Retina (tissue), 1 donor: ENCODE measurements around the gene ESR2.
"Not testable (repeated sequence)": the region's sequence is repeated elsewhere in the genome, so short reads cannot be mapped to it uniquely, and the experiment has no call there.

Experiments used
- DNase-seq: peaks from one replicate; pipeline ENCODE4 v3.0.0-alpha.2; 2016

Gene ESR2

DNA sequence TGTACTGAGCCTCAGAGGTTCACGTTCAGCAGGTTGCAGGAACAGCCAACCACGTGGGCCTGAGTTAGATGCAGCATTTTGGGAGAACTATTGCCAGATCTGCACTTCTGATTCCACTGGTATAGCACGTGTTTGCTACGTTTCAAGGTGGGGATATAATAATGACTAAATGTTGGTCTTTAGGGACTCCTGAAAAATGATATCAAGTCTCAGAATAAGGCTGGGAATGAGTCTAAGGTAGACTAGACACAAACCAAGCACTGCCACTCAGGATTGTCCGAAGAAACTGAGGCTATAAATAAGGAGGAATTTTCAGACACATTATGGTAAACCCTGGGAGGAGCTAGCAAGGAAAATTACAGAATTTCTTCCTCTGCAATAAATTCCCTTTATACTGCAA lies 98.1 kb downstream of the ESR2 start:
- peak; percentile 6 for DNase-seq

DNA sequence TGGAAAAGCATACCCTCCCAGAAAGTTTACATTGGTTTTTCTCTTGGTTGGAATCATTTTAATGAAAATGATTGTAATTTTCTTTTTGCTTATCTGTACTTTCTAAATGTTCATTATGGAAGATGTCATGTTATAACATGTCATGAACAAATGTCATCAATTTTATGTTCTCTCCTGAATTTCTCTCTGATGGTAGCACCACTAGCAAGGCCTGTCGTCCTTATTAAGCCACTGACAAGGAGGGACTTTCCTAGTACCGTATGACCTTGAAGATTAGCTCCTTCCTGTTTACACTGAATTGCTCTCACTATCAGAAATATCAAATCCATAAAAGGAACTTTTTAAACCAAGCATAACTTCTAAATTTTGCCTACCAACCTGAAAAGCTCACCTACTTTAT lies 99.0 kb downstream of the ESR2 start:
- no peak for DNase-seq

- no peak for DNase-seq
Observed at GRCh38 chr14:64194404-64194803, 99.8 kb downstream of the ESR2 start.

DNA sequence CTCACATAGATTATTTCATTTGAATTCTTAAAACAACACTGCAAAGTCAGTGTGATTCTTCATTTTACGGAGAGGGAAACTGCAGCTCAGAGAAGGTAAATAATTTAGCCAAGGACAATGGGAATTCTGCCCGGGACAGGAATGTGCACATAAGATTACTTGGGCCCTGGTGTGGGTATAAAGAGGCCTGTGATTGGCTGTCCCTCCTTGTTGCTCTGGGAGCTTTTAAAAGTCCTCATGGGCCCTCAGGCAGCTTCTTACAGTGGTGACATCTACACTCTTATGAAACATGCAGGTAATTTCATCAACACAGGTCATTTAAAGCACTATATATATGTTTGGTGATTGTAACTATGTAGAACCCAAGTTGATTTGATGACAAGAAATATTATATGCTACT lies 100.3 kb downstream of the ESR2 start:
- no peak for DNase-seq

DNA sequence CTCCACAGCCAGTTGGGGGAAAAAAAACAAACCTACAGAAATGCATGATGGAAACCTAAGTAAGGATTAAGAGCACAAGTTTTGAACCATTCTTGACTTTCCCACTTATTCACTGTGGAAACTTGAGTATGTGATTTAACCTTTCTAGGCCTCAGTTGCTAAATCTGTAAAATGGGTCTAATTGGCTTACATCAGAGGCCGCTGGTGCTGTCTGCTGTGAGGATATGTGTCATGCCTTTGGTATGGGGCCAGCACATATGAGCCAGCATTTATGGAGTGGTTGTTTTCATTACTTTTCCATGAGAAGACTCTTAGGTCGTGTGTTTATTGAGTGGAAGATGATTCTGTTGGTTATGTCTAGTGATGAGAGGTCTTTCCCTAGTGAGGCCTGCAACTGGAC lies 102.4 kb downstream of the ESR2 start:
- DNase-seq: no peak

- no peak for DNase-seq
Observed at GRCh38 chr14:64190974-64191502, 103.1 kb downstream of the ESR2 start.

GRCh38 chr14:64187331-64187730 lies 106.8 kb downstream of the ESR2 start:
- no peak for DNase-seq

GRCh38 chr14:64186231-64187129 lies 107.7 kb downstream of the ESR2 start:
- peak; percentile 51 for DNase-seq

DNA sequence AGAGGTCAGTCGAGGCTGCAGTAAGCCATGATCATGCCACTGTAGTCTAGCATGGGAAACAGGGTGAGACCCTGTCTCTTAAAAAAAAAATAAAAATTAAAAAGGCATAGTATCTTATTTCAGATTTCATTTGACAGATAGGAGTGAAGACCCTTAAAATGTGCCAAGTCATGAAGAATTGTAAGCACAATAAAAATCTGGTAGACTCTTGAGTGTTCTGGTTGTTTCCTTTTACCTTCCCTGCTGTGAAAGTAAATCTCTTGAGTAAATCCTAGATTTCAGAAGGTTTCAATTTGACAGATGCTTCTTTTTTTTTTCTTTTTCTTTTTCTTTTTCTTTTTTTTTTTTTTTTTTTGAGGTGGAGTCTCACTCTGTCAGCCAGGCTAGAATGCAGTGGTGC lies 109.0 kb downstream of the ESR2 start:
- no peak for DNase-seq

DNA sequence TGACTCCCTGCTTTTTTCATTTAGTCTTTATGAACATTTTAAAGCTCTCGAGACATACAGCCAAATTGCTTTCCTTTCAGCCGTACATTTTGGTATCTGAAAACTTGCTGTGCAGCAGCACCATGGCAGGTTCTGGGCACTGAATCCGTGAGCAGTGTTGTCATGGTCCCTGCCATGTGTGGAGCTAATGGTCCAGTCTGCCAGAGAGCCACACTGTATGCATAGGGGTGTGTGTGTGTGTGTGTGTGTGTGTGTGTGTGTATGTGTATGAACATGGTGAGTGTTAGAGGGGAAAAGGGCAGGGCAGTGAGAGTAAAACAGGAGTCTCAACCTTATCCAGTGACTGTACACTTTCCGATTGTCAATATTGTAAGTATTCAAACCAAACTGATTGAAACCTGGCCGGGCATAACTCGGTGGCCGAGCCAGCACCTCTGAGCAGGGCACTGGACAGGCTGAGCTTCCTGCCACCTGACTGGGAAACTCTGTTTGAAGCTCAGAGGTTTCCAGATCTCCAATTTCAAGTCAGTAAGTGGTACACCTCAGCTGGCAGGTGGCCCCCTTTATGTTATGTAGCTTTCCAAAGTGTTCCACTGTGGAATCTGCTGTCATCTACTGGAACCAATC lies 110.0 kb downstream of the ESR2 start:
- DNase-seq: no peak

DNA sequence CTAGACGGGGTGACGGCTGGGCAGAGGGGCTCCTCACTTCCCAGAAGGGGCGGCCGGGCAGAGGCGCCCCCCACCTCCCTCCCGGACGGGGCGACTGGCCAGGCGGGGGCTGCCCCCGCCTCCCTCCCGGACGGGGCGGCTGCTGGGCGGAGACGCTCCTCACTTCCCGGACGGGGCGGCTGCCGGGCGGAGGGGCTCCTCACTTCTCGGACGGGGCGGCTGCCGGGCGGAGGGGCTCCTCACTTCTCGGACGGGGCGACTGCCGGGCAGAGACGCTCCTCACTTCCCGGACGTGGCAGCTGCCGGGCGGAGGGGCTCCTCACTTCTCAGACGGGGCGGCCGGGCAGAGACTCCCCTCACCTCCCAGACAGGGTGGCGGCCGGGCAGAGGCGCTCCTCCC lies 111.3 kb downstream of the ESR2 start:
- DNase-seq: not testable (repeated sequence)

DNA sequence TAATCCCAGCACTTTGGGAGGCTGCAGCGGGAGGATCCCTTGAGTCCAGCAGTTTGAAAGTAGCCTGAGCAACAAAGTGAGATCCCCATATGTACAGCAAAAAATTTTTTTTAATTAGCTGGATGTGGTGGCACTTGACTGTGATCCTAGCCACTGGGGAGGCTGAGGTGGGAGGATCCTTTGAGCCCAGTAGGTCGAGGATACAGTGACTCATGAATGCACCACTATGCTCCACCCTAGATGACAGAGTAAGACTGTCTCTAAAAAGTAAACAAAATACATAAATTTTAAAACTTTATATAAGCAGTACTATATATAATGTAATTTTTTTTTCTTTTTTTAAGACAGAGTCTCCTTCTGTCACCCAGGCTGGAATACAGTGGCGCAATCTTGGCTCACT lies 115.4 kb downstream of the ESR2 start:
- DNase-seq: no peak

DNA sequence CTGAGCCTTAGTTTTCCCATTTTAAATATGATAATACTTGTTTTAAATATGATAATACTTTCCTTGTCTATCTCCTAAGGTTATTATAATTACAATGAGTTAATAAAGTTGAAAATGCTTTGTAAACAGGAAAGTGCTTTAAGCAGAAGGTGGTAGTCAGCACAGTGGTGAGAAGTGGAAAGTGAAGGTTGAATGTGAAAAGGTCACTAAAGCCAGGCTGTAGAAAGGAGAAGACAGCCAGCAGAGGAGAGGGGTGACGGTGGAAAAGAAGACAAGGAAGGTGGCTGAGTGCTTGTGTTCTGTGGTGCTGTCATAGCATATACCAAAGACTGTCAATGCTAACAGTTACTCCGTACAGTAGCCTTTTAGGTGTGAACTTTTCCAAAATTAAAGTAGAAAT lies 117.8 kb downstream of the ESR2 start:
- no peak for DNase-seq

- DNase-seq: no peak
Observed at GRCh38 chr14:64174922-64175782, 119.0 kb downstream of the ESR2 start.

DNA sequence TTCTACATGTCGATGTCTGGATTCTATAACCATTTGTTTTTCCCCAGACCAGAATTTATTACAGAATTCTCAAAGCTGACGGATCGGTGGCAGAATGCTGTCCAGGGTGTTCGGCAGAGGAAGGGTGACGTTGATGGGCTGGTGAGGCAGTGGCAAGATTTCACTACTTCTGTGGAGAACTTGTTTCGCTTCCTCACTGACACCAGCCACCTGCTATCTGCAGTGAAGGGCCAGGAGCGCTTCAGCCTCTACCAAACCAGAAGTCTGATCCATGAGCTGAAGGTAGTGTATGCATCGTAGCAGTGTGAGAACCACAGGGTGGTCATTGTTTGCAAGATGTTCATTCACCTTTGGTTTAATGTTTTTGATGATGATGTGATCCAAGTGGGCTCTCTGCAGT lies 124.0 kb downstream of the ESR2 start:
- no peak for DNase-seq

GRCh38 chr14:64159588-64159987 lies 134.6 kb downstream of the ESR2 start:
- no peak for DNase-seq

DNA sequence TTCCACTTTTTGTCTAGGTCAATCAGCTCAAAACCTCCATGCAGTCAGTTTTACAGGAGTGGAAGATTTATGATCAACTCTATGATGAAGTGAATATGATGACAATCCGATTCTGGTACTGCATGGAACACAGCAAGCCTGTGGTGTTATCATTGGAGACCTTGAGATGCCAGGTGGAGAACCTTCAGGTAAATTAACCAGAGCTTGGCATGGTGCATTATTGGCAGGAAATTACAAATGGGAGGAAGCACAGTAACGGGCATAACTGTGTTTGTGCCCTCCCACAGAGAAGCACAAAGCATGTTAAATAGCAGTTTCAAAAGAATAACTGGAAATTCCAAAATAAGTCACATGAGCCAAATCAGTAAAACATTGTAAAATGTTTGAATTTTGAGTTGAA lies 135.6 kb downstream of the ESR2 start:
- no peak for DNase-seq

DNA sequence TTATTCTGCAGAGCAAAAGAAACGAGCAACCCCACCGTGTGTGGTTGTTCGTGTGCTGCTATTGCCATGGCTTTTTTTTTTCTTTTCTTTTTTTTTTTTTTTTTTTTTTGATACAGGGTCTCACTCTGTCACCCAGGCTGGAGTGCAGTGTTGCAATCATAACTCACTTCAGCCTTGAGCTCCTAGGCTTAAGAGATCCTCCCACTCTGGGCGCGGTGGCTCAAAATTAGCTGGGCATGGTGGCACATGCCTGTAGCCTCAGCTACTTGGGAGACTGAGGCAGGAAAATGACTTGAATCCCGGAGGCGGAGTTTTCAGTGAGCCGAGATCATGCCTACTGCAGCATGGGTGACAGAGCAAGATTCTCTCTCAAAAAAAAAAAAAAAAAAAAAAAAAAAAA lies 144.2 kb downstream of the ESR2 start:
- DNase-seq: no peak

DNA sequence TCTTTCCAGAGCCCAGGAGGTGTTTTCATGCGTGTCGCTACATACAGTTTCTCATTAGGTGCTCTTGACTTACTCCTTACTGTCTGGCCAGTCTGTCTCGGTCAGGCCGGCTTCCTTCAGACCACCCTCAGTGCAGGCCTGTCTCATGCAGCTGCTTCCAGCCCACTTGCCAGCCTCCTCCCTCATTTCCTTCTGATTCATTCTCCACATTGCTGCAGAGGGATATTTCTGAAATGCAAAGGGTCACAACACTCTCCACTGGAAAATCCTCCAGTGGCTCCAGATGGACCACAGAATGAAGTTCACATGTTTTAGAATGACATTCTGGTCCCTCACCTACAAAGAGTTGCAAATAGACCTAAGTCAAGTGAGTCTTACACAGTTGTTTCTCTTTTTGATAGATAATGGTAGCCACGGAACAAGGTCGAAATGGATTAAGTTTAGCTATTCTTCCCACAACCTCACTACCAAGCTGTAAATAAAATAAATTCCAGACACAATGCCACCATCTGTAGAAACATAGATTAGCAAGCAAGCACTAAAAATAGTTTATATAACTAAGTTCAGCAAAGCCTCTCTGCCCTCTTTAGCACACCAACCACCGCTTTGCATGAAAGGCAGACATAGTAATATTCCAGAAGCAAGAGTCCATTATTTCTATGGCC lies 146.9 kb downstream of the ESR2 start:
- no peak for DNase-seq

- DNase-seq: no peak
Observed at GRCh38 chr14:64137657-64138290, 156.4 kb downstream of the ESR2 start.

DNA sequence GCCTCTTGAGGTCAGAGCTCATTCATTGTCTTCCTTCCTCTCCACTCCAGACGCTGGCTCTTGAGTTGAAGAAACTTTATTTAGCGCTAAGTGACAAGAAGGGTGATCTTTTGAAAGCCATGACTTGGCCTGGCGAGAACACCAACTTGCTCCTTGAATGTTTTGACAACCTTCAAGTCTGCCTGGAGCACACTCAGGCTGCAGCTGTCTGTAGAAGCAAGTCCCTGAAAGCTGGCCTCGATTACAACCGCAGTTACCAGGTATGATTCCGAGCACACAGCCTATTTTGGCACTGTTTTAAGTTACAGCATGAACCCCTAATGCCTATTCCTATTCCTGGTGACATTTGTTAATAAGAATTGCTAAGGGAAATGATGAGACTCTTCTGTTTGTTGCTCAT lies 167.6 kb downstream of the ESR2 start:
- DNase-seq: no peak

- no peak for DNase-seq
Observed at GRCh38 chr14:64125270-64125669, 168.9 kb downstream of the ESR2 start.
